Hepatocyte (in vitro differentiated cells): ENCODE results near the gene HDDC3. TPM values are rescaled to one million over a fixed set of nuclear protein-coding genes. Genes with fewer than 3 reads are reported as not detected.
"Not testable (repeated sequence)": the region's sequence is repeated elsewhere in the genome, so short reads cannot be mapped to it uniquely, and the experiment has no call there.

Source experiments
- DNase-seq: peaks from one replicate; pipeline ENCODE4 v3.0.0-alpha.2; 2016; ENCODE audit warnings: low spot score
- H2AFZ ChIP-seq: fragments of 200-600 bp; sonication (generic); 2 replicates; pipeline ENCODE4 v1.6.0; 2016; ENCODE audit warnings: antibody characterized with exemption, mild to moderate bottlenecking
- H3K27ac ChIP-seq: fragments of 200-600 bp; sonication (generic); 2 replicates; pipeline ENCODE4 v1.5.1; 2016; ENCODE audit warnings: mild to moderate bottlenecking
- H3K27me3 ChIP-seq: fragments of 200-600 bp; sonication (generic); 2 replicates; pipeline ENCODE4 v1.6.1; 2016
- H3K36me3 ChIP-seq: fragments of 200-600 bp; sonication (generic); replicated peaks from 2 replicates; pipeline ENCODE4 v1.5.1; 2016; ENCODE audit warnings: low read depth; ENCODE audit not compliant: insufficient read depth
- H3K4me1 ChIP-seq: fragments of 200-600 bp; sonication (generic); 2 replicates; pipeline ENCODE4 v1.5.1; 2016; ENCODE audit warnings: mild to moderate bottlenecking, moderate library complexity; ENCODE audit not compliant: insufficient read depth
- H3K4me2 ChIP-seq: fragments of 200-600 bp; sonication (generic); 2 replicates; pipeline ENCODE4 v1.6.0; 2016
- H3K4me3 ChIP-seq: fragments of 200-600 bp; sonication (generic); 2 replicates; pipeline ENCODE4 v1.5.1; 2016; ENCODE audit warnings: mild to moderate bottlenecking
- H3K79me2 ChIP-seq: fragments of 200-600 bp; sonication (generic); 2 replicates; pipeline ENCODE4 v1.6.0; 2017; ENCODE audit warnings: mild to moderate bottlenecking
- H3K9me2 ChIP-seq: fragments of 200-600 bp; sonication (generic); replicated peaks from 2 replicates; pipeline ENCODE4 v1.6.0; 2017; ENCODE audit warnings: mild to moderate bottlenecking; ENCODE audit not compliant: insufficient read depth
- H3K9me3 ChIP-seq: fragments of 200-600 bp; sonication (generic); 2 replicates; pipeline ENCODE4 v1.5.1; 2016; ENCODE audit warnings: low read depth, mild to moderate bottlenecking
- H4K20me1 ChIP-seq: fragments of 200-600 bp; sonication (generic); 2 replicates; pipeline ENCODE4 v1.6.0; 2016; ENCODE audit warnings: mild to moderate bottlenecking; ENCODE audit not compliant: insufficient read depth, poor library complexity, severe bottlenecking
- EZH2 ChIP-seq: fragments of 200-600 bp; sonication (generic); IDR thresholded peaks from 2 replicates; pipeline ENCODE4 v1.6.1; 2016; ENCODE audit warnings: antibody characterized with exemption, mild to moderate bottlenecking, borderline replicate concordance
- EZH2phosphoT487 ChIP-seq: fragments of 200-600 bp; sonication (generic); IDR thresholded peaks from one replicate; pipeline ENCODE4 v1.6.1; 2018; ENCODE audit warnings: antibody characterized with exemption, mild to moderate bottlenecking, low read depth, moderate library complexity; ENCODE audit not compliant: unreplicated experiment, severe bottlenecking
- WGBS: methylation state at CpG from one replicate; pipeline ENCODE4 v1.1.6; 2016; ENCODE audit warnings: low lambda C conversion rate; ENCODE audit errors: missing lambda C conversion rate; 5-methylcytosine and 5-hydroxymethylcytosine counted together
- polyA plus RNA-seq: library from polyadenylated mRNA; unstranded; fragments of >200 nt; fragmentation: Nextera tagmentation; extraction: Ambion mirVana; gene quantifications from 2 replicates; pipeline ENCODE4 v1.2.1, GENCODE V29; 2016
- total RNA-seq: library from RNA; depleted of rRNA; stranded (reverse); fragments of >200 nt; gene quantifications from 2 replicates; pipeline ENCODE4 v1.2.3, GENCODE V29; 2014
- TF ChIP-seq, protein P1 (sequence below): fragments of 200-600 bp; sonication (generic); IDR thresholded peaks from 2 replicates; pipeline ENCODE4 v1.5.1; 2016; ENCODE audit warnings: antibody characterized with exemption, mild to moderate bottlenecking; ENCODE audit not compliant: poor library complexity

The HDDC3 gene
- total and polyA plus RNA-seq, 2 experiments from 2014 or later, result 15.4 to 20.0 TPM

DNA sequence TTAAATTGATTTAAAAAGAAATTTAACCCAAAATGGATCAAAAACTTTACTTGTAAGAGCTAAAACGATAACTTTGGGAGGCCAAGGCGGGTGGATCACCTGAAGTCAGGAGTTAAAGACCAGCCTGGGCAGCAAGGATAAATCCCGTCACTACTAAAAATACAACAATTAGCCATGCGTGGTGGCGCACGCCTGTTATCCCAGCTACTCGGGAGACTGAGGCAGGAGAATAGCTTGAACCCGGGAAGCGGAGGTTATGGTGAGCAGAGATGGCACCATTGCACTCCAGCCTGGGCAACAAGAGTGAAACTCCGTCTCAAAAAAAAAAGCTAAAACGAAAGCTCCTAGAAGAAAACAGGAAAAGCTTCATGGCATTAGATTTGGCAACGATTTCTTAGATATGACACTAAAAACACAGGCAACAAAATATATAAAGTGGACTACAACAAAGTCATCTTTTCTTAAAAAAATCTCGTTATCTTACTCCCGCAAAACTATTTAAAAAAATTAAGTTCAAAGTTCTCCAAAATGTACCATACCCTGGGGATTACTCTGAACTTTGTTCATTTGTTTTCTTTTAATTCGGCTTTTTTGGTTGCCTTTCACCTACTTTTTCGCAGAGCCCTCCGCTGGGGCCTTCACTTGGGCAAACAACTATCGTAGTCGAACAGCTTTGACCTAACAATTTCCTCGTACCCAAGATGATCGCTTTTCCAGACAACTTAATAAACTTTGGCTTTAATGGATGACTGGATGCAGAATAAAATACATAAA, 2.9 kb downstream of the HDDC3 start:
- Histone ChIP-seq H4K20me1 (no peaks in the 10 kb centered on the region), H3K4me2 (no peak overlapping the region), H3K4me1 (peaks cover 1% of the 10 kb centered on the region), H3K4me3 (no peak overlapping the region), H3K79me2 (no peaks in the 10 kb centered on the region), H3K27me3 (no peaks in the 10 kb centered on the region), H2AFZ (no peak overlapping the region), H3K9me2 (no peaks in the 10 kb centered on the region), H3K9me3 (no peaks in the 10 kb centered on the region), H3K36me3 (no peaks in the 10 kb centered on the region), H3K27ac (no peak overlapping the region)
- TF ChIP-seq EZH2 (no peak), EZH2phosphoT487 (no peak)
- TF ChIP-seq, protein P1, sequence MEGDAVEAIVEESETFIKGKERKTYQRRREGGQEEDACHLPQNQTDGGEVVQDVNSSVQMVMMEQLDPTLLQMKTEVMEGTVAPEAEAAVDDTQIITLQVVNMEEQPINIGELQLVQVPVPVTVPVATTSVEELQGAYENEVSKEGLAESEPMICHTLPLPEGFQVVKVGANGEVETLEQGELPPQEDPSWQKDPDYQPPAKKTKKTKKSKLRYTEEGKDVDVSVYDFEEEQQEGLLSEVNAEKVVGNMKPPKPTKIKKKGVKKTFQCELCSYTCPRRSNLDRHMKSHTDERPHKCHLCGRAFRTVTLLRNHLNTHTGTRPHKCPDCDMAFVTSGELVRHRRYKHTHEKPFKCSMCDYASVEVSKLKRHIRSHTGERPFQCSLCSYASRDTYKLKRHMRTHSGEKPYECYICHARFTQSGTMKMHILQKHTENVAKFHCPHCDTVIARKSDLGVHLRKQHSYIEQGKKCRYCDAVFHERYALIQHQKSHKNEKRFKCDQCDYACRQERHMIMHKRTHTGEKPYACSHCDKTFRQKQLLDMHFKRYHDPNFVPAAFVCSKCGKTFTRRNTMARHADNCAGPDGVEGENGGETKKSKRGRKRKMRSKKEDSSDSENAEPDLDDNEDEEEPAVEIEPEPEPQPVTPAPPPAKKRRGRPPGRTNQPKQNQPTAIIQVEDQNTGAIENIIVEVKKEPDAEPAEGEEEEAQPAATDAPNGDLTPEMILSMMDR, result no peak
- WGBS, result 95% methylated on average over 21 of the region's 21 CpGs
- DNase-seq, result no peak

- not testable (repeated sequence) for H3K4me1 ChIP-seq, H3K4me2 ChIP-seq, H3K9me3 ChIP-seq, H3K27me3 ChIP-seq, H3K79me2 ChIP-seq, H3K27ac ChIP-seq, H3K9me2 ChIP-seq, DNase-seq, H4K20me1 ChIP-seq, H3K4me3 ChIP-seq, H3K36me3 ChIP-seq, H2AFZ ChIP-seq
- WGBS, result 95% methylated on average over 7 of the region's 7 CpGs
Measured at GRCh38 chr15:90928106-90928505, 4.2 kb downstream of the HDDC3 start.

GRCh38 chr15:90926766-90927165, 5.6 kb downstream of the HDDC3 start:
- not testable (repeated sequence) for H3K4me3 ChIP-seq, H3K27ac ChIP-seq, H3K4me1 ChIP-seq, H3K9me3 ChIP-seq, DNase-seq, H4K20me1 ChIP-seq, H3K27me3 ChIP-seq, H3K9me2 ChIP-seq, H2AFZ ChIP-seq, H3K36me3 ChIP-seq, H3K4me2 ChIP-seq, H3K79me2 ChIP-seq
- WGBS, result 93% methylated on average over 10 of the region's 10 CpGs

DNA sequence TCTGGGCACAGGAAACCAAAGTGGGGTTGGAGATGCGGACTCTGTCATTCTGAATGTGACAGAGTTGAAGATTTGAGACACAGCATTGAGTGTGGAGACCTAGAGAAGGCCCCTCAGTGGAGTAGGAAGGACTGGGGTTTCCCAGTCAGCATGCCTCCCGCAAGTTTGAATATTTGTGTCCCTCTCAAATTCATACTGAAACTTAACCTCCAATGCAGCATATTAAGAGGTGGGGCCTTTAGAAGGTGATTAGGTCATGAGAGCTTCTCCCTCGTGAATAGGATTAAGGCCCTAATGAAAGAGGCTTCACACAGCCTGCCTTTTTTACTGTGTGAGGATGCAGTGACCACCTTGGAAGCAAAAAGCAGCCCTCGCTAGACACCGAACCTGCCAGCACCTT, 8.0 kb downstream of the HDDC3 start:
- no peak overlapping the region for H2AFZ ChIP-seq
- H4K20me1 ChIP-seq, result no peaks in the 10 kb centered on the region
- no peaks in the 10 kb centered on the region for H3K4me1 ChIP-seq
- no peaks in the 10 kb centered on the region for H3K79me2 ChIP-seq
- WGBS, result 91% methylated on average over 5 of the region's 5 CpGs
- H3K4me3 ChIP-seq, result no peak overlapping the region
- no peak for TF ChIP-seq EZH2
- TF ChIP-seq, protein P1, result no peak
- TF ChIP-seq EZH2phosphoT487, result no peak
- no peak overlapping the region for H3K27ac ChIP-seq
- DNase-seq, result no peak
- H3K9me2 ChIP-seq, result no peaks in the 10 kb centered on the region
- H3K36me3 ChIP-seq, result no peaks in the 10 kb centered on the region
- no peaks in the 10 kb centered on the region for H3K27me3 ChIP-seq
- no peak overlapping the region for H3K4me2 ChIP-seq
- H3K9me3 ChIP-seq, result no peaks in the 10 kb centered on the region

DNA sequence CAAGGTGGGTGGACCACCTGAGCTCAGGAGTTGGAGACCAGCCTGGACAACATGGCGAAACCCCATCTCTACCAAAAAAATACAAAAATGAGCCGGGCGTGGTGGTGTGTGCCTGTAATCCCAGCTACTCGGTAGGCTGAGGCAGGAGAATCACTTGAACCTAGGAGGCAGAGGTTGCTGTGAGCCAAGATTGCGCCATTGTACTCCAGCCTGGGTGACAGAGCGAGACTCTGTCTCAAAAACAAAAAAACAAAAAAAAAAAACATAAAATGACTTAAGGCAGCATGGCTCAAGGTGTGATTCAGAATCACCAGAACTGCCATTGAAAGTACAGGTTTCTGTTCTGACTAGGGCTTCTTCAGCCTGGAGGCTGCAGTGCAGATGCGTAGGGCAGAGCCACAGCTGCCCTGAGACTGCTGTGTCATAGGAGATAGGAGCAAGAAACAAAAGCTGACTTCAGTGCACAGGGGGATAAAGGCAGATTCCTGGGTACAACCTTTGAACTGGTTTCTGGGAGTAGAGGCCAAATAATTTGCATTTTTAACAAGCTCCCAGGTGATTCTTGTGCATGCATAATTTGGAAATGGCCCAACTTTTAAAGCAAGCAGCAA, 9.5 kb downstream of the HDDC3 start:
- WGBS, result 96% methylated on average over 7 of the region's 7 CpGs
- H3K4me2 ChIP-seq, H3K9me3 ChIP-seq, H3K9me2 ChIP-seq, DNase-seq, H3K4me1 ChIP-seq, H2AFZ ChIP-seq, H3K27ac ChIP-seq, H3K4me3 ChIP-seq, H3K79me2 ChIP-seq, H3K27me3 ChIP-seq, H3K36me3 ChIP-seq, H4K20me1 ChIP-seq: not testable (repeated sequence)
